HG02885 (cell line): ENCODE results near the gene PTK7.

ENCODE experiments used
- ATAC-seq: cut with Tn5 transposase; IDR thresholded peaks from one replicate; pipeline ENCODE4 v1.9.1; 2021; ENCODE audit warnings: mild to moderate bottlenecking; ENCODE audit not compliant: unreplicated experiment, poor library complexity

PTK7 gene

DNA sequence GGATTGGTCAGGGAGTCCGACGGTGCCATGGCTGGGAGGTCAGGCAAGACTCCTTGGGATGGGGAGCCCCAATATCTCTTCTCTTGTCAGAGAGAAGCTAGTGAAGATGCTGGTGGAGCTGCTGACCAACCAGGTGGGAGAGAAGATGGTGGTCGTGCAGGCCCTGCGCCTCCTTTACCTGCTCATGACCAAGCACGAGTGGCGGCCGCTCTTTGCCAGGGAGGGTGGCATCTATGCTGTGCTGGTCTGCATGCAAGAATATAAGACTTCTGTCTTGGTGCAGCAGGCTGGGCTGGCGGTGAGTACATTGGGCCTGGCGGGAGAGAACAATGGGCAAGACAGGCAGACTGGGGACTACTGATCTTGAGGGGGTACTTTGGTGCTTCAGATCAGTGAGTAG lies 116.8 kb downstream of the PTK7 start:
- no peak for ATAC-seq

DNA sequence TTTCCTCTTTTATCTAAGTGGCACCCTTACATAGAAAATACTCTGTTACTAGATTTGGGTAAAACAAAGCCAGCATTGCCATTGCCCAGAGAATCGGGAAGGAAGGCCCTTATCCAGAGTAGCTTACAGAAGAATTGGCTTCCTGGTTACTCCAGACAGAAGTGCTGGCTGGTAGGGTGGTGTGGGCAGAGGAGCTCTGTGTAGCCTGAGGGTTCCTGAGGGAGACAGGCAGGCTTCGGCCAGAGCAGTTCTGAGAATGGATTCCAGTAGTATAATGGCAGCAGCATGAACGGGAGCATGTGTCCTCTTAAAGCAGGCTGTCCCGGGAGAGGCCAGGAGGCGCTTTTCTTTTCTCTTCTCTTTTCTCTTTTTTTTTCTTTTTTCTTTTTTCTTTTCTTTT lies 117.8 kb downstream of the PTK7 start:
- ATAC-seq, result no peak

DNA sequence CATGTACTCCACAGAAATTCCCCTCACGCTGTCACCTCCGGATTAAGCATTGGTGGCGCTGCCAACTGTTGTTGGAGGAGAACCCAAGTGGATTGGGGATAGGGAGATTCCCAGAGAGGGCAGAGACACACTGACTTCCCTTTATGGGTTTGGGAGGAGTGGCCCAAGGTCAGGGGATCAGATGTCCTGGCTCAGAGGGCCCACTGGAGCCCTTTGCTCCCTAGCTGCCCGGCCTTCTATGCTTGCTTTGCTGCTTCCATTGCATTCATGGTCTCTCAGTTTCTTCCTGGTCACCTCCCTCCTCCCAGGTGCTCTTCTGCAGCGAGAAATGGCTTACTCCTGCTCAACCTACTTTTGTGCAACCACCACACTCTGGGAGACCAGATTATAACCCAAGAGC lies 120.2 kb downstream of the PTK7 start:
- ATAC-seq, result no peak

DNA sequence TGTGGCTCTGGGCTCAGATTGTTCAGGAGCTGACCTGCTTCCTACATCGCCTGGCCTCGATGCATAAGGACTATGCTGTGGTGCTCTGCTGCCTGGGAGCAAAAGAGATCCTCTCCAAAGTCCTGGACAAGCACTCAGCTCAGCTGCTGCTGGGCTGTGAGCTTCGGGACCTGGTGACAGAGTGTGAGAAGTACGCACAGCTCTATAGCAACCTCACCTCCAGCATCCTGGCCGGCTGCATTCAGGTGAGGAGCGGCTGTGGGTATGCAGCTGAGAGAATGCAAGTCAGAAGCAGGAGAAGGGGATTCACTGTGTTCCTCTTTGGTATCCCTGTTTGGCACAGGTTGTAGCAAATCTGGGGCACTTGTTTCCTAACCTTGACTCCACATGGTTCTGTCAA lies 123.8 kb downstream of the PTK7 start:
- ATAC-seq, result no peak

DNA sequence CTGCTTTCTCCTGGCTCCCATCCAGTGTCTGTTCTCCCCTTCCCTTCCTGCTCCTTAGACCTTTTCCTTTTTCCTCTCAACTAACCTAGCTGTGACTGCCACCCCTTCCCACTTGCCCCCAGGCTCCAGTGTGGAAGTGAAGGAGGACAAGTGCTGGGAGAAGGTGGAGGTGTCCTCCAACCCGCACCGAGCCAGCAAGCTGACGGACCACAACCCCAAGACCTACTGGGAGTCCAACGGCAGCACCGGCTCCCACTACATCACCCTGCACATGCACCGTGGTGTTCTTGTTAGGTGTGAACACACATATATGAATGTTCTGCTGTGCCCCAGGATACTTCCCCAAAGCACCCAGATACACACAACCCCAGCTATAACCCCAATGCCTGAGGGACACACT lies 124.4 kb downstream of the PTK7 start:
- no peak for ATAC-seq

DNA sequence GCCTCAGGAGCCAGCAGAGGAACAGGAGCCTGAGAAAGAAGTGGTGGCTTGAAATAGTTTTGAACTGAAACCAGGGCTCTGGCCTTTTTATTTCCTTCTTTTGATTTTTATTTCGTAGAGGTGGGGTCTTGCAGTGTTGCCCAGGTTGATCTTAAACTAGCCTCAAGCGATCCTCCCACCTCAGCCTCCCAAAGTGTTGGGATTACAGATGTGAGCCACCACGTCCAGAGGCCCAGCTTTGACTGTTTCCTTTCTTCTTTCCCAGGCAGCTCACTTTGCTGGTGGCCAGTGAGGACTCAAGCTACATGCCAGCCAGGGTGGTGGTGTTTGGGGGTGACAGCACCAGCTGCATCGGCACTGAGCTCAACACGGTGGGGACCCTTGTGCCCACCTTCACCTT lies 126.3 kb downstream of the PTK7 start:
- no peak for ATAC-seq

DNA sequence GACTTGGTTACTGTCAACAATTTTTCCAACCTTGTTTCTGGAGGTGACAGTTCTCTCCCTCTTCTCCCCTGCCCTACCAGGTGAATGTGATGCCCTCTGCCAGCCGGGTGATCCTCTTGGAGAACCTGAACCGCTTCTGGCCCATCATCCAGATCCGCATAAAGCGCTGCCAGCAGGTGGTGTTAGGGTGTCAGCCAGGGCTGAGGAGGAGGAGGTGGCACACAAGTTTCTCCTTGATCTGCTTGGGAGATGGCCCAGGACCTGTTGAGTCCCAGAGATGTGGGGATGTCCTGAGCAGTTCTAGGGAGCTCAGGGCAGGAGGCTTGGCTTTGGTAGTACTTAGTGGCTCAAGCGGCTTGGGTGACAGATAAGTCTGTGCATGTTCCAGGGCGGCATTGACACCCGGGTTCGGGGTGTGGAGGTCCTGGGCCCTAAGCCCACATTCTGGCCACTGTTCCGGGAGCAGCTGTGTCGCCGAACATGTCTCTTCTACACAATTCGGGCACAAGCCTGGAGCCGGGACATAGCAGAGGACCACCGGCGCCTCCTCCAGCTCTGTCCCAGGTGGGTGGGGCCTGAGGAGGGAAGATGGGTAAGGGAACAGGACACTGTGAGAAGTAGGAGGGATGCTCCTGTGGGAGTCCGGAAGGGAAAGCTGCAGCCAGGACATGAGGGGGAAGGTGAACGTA lies 127.1 kb downstream of the PTK7 start:
- no peak for ATAC-seq

DNA sequence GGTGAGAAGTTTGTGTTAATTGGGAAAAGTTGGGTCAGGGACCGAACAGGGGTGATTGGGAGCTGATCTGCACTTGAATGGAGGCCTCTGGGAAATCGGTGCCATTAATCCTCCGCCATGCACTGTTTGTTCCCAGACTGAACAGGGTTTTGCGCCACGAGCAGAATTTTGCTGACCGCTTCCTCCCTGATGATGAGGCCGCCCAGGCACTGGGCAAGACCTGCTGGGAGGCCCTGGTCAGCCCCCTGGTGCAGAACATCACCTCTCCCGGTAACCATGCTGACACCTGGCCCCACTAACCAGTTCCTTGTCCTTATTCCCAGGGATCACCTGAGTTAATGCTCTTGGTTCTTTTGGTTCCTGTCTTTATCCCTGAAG lies 127.6 kb downstream of the PTK7 start:
- ATAC-seq, result no peak

DNA sequence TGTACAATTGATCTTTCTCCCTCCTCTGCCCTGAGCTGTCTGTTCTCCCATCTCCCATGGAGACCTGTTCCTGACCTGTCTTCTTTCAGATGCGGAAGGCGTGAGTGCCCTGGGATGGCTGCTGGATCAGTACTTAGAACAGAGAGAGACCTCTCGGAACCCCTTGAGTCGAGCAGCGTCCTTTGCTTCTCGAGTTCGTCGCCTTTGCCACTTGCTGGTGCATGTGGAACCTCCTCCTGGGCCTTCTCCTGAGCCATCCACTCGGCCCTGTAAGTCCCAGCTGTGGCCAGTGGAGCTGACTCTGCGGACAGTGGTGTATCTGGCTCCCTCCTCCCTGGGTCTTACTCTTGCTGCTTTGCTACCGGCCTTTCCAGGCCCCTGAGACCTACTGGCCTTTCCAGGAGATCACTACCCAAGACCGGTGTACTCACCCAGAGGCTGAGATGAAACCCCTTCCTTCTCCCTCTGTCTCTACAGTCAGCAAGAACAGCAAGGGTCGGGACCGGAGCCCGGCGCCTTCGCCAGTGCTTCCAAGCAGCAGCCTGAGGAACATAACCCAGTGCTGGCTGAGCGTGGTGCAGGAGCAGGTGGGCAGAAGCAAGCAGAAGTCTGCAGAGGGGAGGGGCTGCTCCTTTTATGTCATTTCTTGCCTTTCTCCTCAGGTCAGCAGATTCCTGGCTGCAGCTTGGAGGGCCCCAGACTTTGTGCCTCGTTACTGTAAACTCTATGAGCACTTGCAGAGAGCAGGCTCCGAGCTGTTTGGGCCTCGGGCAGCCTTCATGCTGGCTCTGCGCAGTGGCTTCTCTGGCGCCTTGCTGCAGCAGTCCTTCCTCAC lies 128.4 kb downstream of the PTK7 start:
- ATAC-seq, result no peak

DNA sequence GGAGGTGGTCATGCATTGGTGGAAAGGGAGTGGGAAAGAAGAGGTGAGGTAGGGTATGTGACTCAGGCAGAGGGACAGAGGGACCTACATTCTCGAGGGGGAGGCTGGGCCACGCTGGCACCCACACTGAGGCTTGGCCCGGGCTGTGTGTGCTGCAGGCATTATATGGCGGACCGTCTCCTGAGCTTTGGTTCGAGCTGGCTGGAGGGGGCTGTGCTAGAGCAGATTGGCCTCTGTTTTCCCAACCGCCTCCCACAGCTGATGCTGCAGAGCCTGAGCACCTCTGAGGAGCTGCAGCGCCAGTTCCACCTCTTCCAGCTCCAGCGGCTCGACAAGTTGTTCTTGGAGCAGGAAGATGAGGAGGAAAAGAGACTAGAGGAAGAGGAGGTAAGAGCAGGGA lies 129.7 kb downstream of the PTK7 start:
- no peak for ATAC-seq

DNA sequence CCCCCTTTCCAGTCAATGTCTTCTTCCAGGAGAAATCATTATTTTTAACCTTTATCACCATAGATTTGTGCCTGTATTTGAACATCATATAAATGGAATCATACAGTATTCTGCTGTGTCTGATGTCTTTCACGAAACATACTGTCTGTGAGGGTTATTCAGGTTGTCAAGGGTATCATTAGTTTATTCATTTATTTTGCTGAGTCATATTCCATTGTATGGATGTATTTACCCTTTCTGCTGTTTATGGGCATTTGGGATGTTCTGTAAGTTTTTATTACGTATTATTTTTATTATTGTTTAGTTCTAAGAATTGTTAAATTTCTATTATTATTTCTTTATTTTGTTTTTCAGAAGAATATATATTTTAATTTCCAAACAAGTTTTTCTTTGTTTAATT lies 131.2 kb downstream of the PTK7 start:
- ATAC-seq, result no peak
